Liver (tissue), 9 donors: ENCODE results near the gene CLNS1A. TPM values are rescaled to one million over a fixed set of nuclear protein-coding genes. Genes with fewer than 3 reads are reported as not detected.

ENCODE experiments used
- DNase-seq: peaks from one replicate; pipeline ENCODE4 v3.0.0-alpha.2; 2017; ENCODE audit warnings: low spot score
- H3K27ac ChIP-seq, 2 donors: one replicate each; pipeline ENCODE4 v1.7.0; 2013; ENCODE audit warnings: inconsistent platforms in 2 of 2, low read length in 2 of 2, control low read depth in 1 of 2, low read depth in 1 of 2, mild to moderate bottlenecking in 1 of 2
- H3K27me3 ChIP-seq, 4 donors: one replicate each; pipeline versions ENCODE4 v1.6.1 to v1.7.0; 2013; ENCODE audit warnings: low read length in 3 of 4, inconsistent platforms in 1 of 4, mild to moderate bottlenecking in 1 of 4, moderate library complexity in 1 of 4; ENCODE audit not compliant: control insufficient read depth in 4 of 4, insufficient read depth in 4 of 4
- H3K36me3 ChIP-seq, 4 donors: one replicate each; pipeline versions ENCODE4 v1.6.1 to v1.7.0; 2013; ENCODE audit warnings: low read length in 3 of 4, mild to moderate bottlenecking in 3 of 4, low read depth in 1 of 4, moderate library complexity in 1 of 4; ENCODE audit not compliant: control insufficient read depth in 4 of 4, insufficient read depth in 3 of 4
- H3K4me1 ChIP-seq, 4 donors: one replicate each; pipeline versions ENCODE4 v1.6.1 to v1.7.0; 2013; ENCODE audit warnings: low read length in 3 of 4, mild to moderate bottlenecking in 3 of 4, moderate library complexity in 1 of 4; ENCODE audit not compliant: control insufficient read depth in 4 of 4, insufficient read depth in 4 of 4
- H3K4me3 ChIP-seq, 3 donors: one replicate each; pipeline versions ENCODE4 v1.6.1 to v1.7.0; 2013; ENCODE audit warnings: low read length in 3 of 3, control low read depth in 1 of 3, low read depth in 1 of 3, mild to moderate bottlenecking in 1 of 3
- H3K9ac ChIP-seq, 2 donors: one replicate each; pipeline ENCODE4 v1.7.0; 2013; ENCODE audit warnings: low read length in 2 of 2, mild to moderate bottlenecking in 2 of 2, moderate library complexity in 2 of 2, control low read depth in 1 of 2, low read depth in 1 of 2
- H3K9me3 ChIP-seq, 4 donors: one replicate each; pipeline versions ENCODE4 v1.6.1 to v1.7.0; 2013; ENCODE audit warnings: low read length in 3 of 4; ENCODE audit not compliant: control insufficient read depth in 4 of 4
- ATF3 ChIP-seq: IDR thresholded peaks from 2 replicates; pipeline ENCODE4 v1.6.1; 2016; ENCODE audit warnings: antibody characterized with exemption
- CTCF ChIP-seq: fragments of 150-350 bp; IDR thresholded peaks from 2 replicates; pipeline ENCODE4 v1.5.1; 2017; ENCODE audit warnings: improper control_type of control experiment, low read depth, low read length; ENCODE audit not compliant: missing input control
- EGR1 ChIP-seq, 2 donors: IDR thresholded peaks; 2 replicates each; pipeline ENCODE4 v1.6.1; 2016 to 2018; ENCODE audit warnings: antibody characterized with exemption in 2 of 2, low read depth in 2 of 2
- FOXA1 ChIP-seq: IDR thresholded peaks from 2 replicates; pipeline ENCODE4 v1.6.1; 2016; ENCODE audit warnings: antibody characterized with exemption
- FOXA2 ChIP-seq: IDR thresholded peaks from 2 replicates; pipeline ENCODE4 v1.6.1; 2016; ENCODE audit warnings: antibody characterized with exemption
- GABPA ChIP-seq, 2 donors: IDR thresholded peaks in 1 of 2; conservative IDR thresholded peaks in 1 of 2; 2 replicates each; pipeline ENCODE4 v1.6.1; 2016; ENCODE audit warnings: antibody characterized with exemption in 2 of 2, mild to moderate bottlenecking in 1 of 2, moderate library complexity in 1 of 2
- HNF4A ChIP-seq, 2 donors: conservative IDR thresholded peaks; 2 replicates each; pipeline ENCODE4 v1.6.1; 2016; ENCODE audit warnings: antibody characterized with exemption in 2 of 2, mild to moderate bottlenecking in 2 of 2
- HNF4G ChIP-seq: IDR thresholded peaks from 2 replicates; pipeline ENCODE4 v1.6.1; 2016; ENCODE audit warnings: antibody characterized with exemption
- JUND ChIP-seq, 2 donors: IDR thresholded peaks; 2 replicates each; pipeline ENCODE4 v1.6.1; 2016; ENCODE audit warnings: antibody characterized with exemption in 2 of 2
- MAX ChIP-seq: IDR thresholded peaks from 2 replicates; pipeline ENCODE4 v1.6.1; 2016; ENCODE audit warnings: antibody characterized with exemption
- NR2F2 ChIP-seq: IDR thresholded peaks from 2 replicates; pipeline ENCODE4 v1.6.1; 2016; ENCODE audit warnings: antibody characterized with exemption
- RAD21 ChIP-seq, 2 donors: IDR thresholded peaks; 2 replicates each; pipeline ENCODE4 v1.6.1; 2016; ENCODE audit warnings: antibody characterized with exemption in 2 of 2, mild to moderate bottlenecking in 2 of 2
- REST ChIP-seq: IDR thresholded peaks from 2 replicates; pipeline ENCODE4 v1.6.1; 2016; ENCODE audit warnings: antibody characterized with exemption, mild to moderate bottlenecking
- RXRA ChIP-seq, 2 donors: IDR thresholded peaks; 2 replicates each; pipeline ENCODE4 v1.6.1; 2017 to 2018; ENCODE audit warnings: antibody characterized with exemption in 2 of 2, mild to moderate bottlenecking in 1 of 2
- SP1 ChIP-seq: IDR thresholded peaks from 2 replicates; pipeline ENCODE4 v1.6.1; 2018; ENCODE audit warnings: antibody characterized with exemption, mild to moderate bottlenecking
- TAF1 ChIP-seq: conservative IDR thresholded peaks from 2 replicates; pipeline ENCODE4 v1.6.1; 2016; ENCODE audit warnings: antibody characterized with exemption, mild to moderate bottlenecking
- YY1 ChIP-seq: IDR thresholded peaks from 2 replicates; pipeline ENCODE4 v1.6.1; 2016; ENCODE audit warnings: antibody characterized with exemption, mild to moderate bottlenecking
- ZBTB33 ChIP-seq: IDR thresholded peaks from 2 replicates; pipeline ENCODE4 v1.6.1; 2016; ENCODE audit warnings: antibody characterized with exemption
- WGBS: extraction: QIAGEN DNeasy Blood & Tissue Kit; methylation state at CpG from one replicate; pipeline ENCODE4 v1.1.7; 2013; 5-methylcytosine and 5-hydroxymethylcytosine counted together
- polyA plus RNA-seq, 2 donors: library from polyadenylated mRNA; stranded (reverse) in 1 of 2; unstranded in 1 of 2; fragments of 200-250 nt in 1 of 2; fragments of >200 nt in 1 of 2; fragmentation: Nextera tagmentation in 1 of 2; extraction: Ambion mirVana in 1 of 2; gene quantifications; one replicate each; pipeline versions ENCODE4 v1.2.1 to v1.2.3, GENCODE V29; 2013 to 2015
- total RNA-seq, 2 donors: library from RNA; depleted of rRNA; stranded (reverse); fragments of >200 nt; gene quantifications; one replicate each; pipeline ENCODE4 v1.2.3, GENCODE V29; 2014
- donor health status: healthy.
- donor health status: healthy.
- donor health status: healthy.
- donor health status: healthy.
- donor health status: healthy.

Gene CLNS1A
- total and polyA plus RNA-seq, 4 donors = 40.4 to 92.8 (median 70.5) TPM

- Histone ChIP-seq H3K9ac (no peak overlapping the region), H3K4me1 (peaks cover 4 to 20% (median 10%) of the 10 kb centered on the region in 4 donors), H3K4me3 (no peak overlapping the region), H3K36me3 (no peaks in the 10 kb centered on the region), H3K27me3 (no peaks in the 10 kb centered on the region), H3K27ac (peak overlapping the region; percentile 50 to 67), H3K9me3 (no peaks in the 10 kb centered on the region)
- TF ChIP-seq FOXA1 (peak; percentile 34), ATF3 (no peak), TAF1 (no peak), REST (peak; percentile 45), EGR1 (IDR thresholded peaks at IDR 0.05; ENCODE audit: low read depth in 2 of 2) (no peak), MAX (peak; percentile 37), JUND (IDR thresholded peaks at IDR 0.05) (peak in 1 of 2 donors; percentile 35), SP1 (peak; percentile 84), HNF4G (peak; percentile 65), RXRA (IDR thresholded peaks at IDR 0.05) (peak; percentile 77 to 79), CTCF (no peak), RAD21 (IDR thresholded peaks at IDR 0.05) (no peak), FOXA2 (peak; percentile 55), NR2F2 (no peak), GABPA (IDR thresholded peaks at IDR 0.05 in 1 of 2, conservative IDR thresholded peaks at IDR 0.05 in 1 of 2) (peak in 1 of 2 donors; percentile 51), ZBTB33 (peak; percentile 43), YY1 (peak; percentile 38), HNF4A (conservative IDR thresholded peaks at IDR 0.05) (peak; percentile 95 to 96)
- 62% methylated on average over 2 of the region's 2 CpGs for WGBS
- no peak for DNase-seq
Observed at GRCh38 chr11:77642228-77642627, 4.6 kb upstream of the CLNS1A start.
